ENCODE data around the gene DUS1L.
"Not testable (repeated sequence)": the region's sequence is repeated elsewhere in the genome, so short reads cannot be mapped to it uniquely, and the experiment has no call there.

DUS1L gene

DNA sequence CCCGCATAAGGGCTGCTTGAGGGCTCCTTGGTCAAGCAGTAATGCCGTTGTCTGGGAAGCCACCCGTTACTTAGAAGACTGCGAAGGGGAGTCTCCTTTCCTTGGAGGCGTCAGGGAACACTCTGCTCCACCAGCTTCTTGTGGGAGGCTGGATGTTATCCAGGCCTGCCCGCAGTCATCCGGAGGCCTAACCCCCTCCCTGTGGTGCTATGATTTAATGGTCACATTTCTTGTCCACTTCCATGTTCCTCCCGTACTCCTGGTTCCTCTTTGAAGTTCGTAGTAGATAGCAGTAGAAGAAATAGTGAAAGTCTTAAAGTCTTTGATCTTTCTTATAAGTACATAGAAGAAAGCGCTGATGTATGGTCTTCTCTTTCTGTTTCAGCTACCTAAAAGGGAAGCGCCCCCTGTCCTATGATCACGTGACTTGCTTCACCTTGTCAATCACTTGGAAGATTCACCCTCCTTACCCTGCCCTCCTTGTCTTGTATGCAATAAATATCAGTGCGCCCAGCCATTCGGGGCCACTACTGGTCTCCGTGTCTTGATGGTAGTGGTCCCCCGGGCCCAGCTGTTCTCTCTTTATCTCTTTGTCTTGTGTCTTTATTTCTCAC lies 26.7 kb downstream of the DUS1L start:
- DNase-seq = not testable (repeated sequence)

DNA sequence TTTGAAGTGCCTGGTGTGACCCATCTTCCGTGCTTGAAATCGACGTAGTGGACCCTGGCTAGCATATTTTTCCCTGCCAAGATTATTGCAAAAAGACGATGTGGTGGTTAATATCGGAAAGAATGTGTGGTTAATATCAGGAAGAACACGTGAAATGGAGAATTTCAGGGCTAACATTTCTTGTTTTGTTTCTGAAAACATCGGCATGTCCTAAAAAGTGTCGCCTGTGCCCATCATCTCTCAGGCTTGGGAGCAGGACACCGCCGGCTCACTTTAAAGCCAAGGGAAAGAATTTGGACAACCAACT lies 27.8 kb downstream of the DUS1L start:
- no peak for DNase-seq

DNA sequence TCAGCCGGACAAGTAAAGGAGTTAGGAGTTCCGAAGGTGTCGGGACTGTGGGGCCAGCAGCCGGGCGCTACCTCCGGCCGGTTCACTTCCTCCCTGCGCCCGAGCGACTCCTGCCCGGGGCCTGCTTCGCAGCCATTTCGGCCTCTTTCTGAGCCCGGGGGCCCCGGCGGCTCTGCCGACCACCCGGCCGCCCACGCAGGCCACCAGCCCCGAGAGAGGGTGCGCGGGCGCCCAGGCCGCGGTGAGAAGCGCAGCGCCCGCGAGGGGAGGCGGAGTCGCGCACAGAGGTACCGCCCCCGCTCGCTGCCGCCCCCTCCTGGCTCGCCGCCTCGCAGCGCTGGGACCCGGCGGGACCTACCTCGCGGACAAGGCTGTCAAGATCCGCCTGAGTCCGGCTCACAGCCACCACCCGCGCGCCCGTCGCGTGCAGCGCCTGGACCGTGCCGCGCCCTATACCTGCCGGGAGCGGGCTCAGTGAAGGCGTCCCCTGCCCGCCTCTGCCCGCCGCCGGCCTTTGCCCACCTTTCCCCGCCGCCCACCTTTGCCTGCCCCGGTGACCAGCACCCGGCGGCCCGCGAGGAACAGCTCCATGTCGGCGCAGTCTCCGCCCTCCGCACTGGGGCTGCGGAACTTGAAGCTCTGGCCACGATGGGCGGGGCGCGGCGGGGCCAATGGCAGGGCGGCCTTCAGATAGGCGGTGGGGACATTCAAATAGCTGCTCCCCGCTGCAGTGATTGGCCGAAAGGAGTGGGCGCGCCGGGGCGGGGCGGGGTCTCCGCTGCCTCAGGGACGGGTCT lies 28.3 kb downstream of the DUS1L start, which contains the start of gene DCXR:
Gene DCXR, minus strand, starts transcription at position 606 of the 797 bp plus-strand sequence. Its CDS starts 15 bp downstream, at position 591.
- peak; percentile 91 to 97 for DNase-seq

DNA sequence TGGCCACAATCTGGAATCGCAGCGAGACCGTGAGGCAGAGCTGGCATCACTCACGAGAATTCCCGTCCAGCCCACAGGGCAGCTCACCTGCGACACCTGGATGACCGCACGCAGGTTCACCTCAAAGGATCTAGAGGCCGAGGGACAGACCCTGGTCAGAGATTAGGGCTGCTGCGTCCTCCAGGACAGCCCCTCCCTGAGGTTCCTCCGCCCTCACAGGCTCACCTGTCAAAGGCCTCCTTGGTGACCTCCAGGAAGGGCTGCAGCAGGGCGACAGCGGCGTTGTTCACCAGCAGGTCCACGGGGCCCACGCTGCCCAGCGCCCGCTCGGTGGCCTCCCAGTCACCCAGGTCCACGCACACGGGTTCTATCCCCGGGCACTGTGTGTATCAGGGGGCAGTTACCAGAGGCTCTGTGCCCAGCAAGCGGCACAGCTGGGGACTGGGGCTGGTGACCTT lies 28.9 kb downstream of the DUS1L start:
- DNase-seq = no peak

DNA sequence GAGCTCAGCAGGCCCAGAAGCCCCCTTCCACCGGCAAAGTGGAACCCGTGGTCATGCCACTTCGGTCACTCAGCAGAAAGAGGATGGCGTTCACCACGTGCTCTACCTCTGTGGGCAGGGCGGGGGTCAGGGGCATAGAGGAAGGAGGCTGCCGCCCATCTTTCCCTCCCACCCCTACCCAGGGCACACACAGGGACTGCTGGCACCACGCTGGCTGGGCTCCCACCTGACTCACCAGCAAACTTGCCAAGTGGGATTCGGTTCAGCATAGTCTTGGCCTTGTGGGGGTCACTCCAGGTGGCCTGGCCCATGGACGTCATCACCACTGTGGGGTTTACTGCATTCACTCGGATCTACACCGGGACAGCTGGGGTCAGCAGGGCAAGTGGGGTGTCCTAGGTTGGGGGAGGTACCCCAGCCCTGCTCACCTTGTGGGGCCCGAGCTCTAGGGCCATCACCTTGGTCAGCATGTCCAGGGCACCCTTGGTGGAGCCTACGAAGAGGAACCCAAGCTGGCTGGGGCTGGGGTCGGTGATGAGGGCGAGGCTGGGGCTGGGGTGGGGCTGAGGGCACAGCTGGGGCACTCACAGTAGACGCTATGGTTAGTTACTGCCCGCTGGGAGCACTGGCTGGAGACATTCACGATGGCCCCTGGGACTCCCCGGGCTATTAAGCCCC lies 29.5 kb downstream of the DUS1L start:
- DNase-seq = no peak

DNA sequence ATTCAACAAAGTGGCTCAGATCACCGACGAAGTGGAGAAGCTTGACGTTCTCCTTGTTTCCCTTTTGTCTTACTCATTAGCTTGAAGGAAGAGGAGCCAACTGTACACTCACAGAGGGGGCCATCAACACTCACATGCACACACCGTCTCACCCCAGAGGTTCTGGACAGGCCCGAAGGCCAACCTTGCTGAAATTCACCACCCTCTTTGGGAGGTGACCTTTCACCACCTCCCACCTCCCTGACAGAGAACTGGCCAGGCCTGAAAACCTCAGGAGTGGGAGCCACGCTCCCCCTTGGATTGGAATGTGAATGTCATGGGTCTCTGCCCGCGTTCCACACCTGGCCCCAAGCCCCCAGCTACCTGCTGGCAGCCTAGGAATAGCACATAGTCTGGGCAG lies 30.1 kb downstream of the DUS1L start:
- no peak for DNase-seq

DNA sequence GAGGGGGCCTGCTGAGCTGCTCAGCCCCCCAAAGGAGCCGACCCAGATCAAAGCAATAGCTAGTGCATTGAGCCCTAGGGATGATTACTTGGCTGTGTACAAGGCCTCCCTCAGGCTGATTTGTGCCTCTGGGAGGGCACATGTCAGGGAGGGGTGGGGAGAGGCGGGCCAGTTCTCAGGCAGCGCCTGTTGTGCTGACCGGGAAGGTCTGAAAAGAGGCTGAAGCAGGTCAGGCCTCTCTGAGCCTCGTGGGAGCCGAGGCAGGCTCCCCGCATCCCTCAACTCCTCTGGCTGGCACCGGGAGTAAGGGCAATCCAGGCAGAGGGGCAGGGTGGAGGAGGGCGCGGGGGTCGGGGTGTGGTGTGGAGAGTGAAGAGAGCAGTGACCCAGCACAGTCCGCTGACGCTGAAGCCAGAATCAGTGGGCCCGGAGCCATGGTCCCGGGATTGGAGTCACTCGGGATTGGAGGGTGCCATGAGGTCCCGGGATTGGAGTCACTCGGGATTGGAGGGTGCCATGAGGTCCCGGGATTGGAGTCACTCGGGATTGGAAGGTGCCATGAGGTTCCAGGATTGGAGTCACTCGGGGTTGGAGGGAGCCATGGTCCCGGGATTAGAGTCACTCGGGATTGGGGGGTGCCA lies 31.1 kb downstream of the DUS1L start:
- DNase-seq = no peak

DNA sequence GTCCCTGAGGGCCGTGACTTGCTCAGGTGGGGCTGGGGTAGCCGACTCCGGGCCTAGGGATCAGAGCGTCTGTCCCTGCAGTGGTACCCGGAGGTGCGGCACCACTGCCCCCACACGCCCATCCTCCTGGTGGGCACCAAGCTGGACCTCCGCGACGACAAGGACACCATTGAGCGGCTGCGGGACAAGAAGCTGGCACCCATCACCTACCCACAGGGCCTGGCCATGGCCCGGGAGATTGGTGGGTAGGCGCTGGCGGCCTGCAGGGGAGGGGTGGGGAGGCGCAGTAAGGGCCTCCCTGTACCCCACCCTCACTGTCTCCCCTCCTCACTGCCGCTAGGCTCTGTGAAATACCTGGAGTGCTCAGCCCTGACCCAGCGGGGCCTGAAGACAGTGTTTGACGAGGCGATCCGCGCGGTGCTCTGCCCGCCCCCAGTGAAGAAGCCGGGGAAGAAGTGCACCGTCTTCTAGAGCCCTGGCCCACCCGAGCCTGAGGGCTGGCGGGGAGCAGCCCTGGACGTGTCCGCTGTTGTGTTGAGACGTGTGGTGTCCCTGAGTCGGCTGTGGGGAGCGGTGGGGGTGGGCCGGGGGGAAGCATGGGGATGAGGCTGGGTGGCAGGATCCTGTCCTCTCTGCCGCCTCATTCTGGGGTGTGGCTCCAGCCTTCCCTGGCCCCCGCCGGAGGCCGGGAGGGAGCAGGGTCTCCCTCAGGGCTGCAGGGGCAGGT lies 32.1 kb downstream of the DUS1L start:
- no peak for DNase-seq

DNA sequence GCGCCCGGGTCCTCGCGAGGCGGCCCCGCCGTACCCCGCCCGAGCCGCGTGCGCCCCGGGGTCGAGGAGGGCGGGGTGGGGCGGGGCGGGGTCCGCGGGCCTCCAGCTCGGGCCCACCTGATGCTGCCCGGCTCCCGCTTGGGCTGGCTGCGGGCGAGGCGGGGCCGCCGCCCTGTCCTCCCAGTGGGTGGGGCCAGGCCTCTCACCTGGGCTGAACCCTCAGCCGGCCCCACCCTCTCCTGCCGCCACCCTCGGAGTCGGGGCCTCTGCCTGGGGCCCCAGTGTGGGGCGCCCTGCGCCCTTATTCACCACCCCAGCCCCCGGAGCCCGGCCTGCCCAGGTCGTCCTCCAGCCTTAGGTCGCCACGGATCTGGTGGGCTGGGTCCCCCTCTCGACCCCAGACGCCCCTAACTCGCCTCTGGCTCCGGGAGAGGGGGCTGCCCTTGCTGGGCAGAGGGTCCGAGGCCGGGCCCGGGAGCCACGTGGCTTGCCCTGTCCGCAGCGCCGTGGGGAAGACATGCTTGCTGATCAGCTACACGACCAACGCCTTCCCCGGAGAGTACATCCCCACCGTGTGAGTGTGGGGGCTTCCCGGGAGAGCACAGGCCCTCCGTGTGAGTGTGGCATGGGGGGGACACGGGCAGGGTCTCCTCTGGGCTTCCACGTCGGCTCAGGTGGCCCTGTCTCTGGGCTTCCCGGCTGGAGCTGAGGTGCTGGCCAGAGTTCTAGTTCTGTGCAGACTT lies 33.5 kb downstream of the DUS1L start:
- no peak for DNase-seq

DNA sequence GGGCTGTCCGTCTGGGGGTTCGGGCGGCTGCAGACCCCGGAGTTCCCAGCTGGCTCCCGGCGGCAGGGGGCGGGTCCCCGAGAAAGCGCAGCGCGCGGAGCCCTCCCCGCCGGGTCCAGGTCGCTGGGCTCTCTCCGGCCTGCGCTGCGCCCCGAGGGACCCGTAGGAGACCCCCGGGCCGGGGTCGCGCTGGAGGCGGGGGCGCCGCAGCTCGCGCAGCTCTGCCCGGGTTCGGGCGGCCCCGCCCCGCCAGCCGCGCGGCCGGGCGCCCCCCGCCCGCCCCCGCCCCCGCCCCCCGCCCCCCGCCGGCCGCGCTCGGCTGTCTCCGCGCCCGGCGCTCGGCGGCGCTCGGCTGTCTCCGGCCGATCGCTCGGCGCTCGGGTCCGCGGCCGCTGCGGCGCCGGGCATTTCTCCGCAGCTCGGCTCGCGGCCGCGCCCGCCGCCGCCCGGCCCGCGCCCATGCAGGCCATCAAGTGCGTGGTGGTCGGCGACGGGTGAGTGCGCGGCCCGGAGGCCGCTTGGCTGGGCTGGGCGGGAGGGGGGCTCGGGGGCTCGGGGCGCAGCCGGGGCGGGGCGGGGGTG lies 34.2 kb downstream of the DUS1L start, which contains the start of gene RAC3:
Gene RAC3, plus strand, starts transcription at position 376 of the 582 bp plus-strand sequence. Its CDS starts 84 bp downstream, at position 460.
- DNase-seq = no peak

DNA sequence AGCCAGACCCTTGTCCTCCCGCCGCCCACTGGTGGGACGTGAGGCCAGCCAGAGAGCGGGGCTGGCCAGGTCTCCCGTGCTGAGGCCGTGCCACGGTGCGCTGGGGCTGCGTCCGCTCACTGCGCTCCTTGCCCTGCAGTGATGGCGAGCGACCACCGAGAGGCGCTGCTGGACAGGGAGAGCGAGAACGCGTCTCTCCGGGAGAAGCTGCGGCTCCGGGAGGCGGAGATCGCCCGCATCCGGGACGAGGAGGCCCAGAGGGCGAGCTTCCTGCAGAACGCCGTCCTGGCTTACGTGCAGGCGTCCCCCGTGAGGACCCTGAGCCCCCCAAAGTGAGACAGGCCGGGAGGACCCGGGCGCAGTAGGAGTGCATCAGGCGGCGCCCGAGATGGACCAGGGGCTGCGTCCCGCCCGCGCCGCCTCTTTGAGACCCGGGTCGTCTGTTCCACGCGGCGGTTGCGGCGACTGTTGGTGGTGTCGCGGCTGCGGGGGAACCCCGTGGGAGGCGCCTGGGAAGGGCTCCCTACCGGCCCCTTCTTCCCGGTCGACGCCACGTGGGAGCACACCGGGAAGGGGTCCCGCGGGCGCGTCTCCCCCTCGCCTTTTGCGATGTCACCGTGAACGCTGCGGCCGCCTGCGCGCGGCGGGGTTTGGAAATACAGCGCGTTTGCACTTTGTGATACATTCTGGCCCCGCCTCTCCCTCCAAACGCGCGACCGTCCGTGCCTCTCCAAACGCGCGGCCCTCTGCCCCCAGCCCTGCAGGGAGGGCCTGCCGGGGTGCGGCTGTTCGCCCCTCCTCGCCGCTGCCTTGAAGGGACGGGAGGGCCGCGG lies 34.9 kb downstream of the DUS1L start:
- peak; percentile 43 to 85 for DNase-seq

DNA sequence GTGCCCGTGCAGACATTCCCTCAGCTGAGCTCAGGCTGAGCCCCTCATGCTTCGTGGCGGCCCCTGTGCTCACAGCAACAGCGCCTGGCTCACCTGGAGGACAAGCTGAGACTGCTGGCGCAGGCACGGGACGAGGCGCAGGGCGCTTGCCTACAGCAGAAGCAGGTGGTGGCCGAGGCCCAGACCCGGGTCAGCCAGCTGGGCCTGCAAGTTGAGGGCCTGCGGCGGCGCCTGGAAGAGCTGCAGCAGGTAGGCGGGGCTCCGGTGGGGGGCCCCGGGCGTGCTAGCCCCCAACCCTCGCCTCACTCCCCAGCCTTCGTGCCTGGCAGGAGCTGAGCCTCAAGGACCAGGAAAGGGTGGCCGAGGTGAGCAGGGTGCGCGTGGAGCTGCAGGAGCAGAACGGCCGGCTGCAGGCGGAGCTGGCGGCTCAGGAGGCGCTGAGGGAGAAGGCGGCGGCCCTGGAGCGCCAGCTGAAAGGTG lies 35.6 kb downstream of the DUS1L start:
- no peak for DNase-seq

DNA sequence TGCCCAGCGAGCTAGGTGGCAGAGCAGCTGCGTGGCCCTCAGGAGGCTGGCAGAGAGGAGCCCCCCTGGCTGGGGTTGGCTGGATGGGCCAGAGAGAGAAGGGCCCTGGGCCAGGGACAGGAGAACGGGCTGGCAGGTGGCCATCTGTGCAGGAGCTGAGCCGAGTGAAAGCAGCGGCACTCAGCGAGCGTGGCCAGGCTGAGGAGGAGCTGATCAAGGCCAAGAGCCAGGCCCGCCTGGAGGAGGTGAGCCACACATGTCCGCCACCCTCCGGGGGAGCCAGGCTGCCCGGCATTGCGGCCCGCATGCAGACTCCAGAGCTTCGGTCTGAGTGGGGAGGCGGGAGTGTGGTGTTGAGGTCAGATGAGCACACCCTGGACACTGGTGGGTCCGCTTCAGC lies 36.2 kb downstream of the DUS1L start:
- no peak for DNase-seq

DNA sequence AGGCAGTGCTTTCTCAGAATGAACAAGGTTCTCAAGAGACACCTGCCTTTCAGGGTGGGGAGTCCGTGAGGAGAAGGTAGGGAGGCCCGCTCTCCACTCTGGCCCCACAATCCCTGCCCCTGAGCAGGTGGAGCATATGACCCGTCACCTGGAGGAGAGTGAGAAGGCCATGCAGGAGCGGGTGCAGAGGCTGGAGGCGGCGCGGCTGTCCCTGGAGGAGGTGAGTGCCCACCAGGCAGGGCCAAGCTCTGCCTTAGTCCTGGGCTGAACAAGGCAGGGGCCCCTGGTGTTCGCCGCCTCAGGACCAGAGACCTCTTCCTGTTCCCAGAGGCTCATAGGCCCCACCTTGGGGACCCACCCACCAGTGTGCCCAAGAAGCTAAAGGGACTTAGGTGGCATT lies 36.6 kb downstream of the DUS1L start:
- no peak for DNase-seq

DNA sequence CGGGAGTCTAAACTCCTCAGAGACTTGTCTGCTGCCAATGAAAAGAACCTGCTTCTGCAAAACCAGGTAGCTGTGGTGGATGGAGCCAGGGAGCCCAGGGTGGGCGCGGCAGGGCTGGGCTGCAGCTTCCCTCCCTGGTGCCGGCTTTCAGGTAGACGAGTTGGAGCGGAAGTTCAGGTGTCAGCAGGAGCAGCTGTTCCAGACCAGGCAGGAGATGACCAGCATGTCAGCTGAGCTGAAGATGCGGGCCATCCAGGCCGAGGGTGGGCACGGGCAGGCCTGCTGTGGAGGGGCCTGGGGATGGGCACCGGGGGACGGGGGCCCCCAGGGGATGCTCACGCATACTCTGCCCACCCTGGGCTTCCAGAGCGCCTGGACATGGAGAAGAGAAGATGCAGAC lies 37.4 kb downstream of the DUS1L start:
- DNase-seq = no peak

DNA sequence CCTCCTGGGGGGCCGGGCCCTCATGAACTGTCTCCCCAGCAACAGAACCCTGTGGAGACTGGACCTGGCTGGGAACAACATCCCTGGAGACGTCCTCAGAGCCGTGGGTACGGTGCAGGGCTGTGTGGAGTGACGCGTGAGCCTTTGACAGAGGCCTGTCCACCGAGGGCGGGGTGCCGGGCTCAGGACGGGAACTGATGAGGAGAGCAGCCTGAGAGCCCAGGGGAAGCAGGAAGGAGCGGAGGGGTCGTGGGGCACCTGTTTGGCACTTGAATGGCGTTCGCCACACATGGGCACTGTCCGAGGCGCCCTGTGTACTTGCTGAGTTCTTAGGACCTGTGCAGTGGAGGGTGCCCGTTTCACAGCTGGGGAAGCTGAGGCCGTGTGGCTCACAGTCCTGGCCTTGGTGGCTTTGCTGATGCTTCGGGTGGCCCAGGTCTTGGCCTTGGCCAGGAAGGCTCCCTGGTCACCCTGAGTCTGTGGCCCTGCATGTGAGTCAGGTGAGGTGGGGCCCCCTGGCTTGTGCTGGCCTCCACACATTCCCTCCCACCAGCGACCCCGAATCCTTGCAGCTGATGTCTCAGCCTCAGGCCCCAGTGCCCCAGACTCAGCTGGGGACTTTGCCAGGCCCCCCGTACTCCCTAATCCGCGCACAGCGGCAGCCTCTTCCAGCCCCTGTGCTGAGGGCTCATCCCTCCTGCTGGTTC lies 40.0 kb downstream of the DUS1L start:
- no peak for DNase-seq

DNA sequence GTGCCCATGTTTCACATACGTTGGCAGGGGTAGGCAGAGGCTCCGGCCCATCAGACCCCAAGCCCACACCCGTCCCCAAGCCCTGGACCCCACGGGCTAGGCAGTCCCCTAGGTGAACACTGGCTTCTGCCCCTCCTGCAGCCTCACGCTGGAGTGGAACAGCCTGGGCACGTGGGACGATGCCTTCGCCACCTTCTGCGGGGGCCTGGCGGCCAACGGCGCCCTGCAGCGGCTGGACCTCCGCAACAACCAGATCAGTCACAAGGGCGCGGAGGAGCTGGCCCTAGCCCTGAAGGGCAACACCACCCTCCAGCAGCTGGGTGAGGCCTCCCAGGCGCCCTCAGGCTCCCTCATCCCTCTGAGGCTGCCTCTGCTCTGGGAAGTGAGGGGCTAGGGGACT lies 40.7 kb downstream of the DUS1L start:
- DNase-seq = no peak

DNA sequence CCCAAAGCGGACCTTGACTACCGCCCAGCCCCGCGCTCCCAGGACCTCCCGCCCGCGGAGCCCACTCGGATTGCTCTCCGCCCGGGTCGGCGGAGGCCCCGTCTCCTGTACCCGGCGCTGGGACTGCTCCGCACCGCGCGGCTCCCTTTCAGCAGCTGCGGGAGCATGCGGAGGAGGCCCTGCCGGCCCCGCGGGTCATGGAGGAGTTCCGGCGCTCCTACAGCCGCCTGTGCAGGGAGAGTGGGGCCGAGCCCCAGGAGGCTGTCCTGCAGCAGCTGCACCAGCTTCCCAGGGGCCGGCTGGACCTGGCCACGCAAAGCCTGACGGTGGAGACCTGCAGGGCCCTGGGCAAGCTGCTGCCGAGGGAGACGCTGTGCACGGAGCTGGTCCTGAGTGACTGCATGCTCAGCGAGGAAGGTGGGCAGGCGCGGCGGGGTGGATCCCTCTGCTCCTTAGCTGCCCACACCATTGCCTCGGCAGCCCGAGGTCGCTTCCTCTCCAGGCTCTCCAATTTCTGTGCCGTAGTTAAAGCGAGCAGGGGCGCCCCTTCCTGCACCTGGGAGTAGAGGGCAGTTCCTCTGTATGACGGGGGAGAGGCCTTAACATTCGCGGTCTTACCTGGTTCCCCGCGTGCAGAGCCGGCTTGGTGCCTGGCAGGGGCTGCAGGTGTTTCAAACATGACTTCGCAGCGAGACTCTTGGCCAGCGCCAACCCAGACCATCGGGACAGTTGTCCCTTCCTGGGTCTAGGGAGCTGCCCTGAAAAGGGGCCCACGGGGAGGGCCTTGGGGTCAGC lies 42.0 kb downstream of the DUS1L start:
- no peak for DNase-seq

DNA sequence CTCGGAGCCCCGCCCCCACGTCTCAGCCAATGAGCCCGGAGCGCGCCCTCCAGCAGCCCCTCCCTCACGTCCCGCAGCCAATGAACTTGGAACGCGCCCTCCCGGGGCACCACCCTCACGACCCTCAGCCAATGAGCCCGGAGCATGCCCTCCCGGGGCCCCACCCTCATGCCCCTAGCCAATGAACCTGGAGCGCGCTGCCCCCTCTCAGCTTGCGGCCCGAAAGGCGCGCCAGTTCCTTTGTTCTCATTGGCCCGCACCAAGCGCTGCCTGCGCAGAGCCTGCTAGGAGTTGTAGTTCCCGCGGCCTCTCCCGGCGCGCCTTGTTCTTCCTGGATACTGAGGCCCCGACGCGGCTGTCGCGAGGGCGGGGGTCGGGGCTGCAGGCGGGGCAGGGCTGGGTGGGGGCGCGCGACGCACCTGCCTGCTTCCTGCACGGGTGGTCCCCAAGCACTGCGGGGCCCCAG lies 42.6 kb downstream of the DUS1L start, which contains the start of gene LRRC45:
Gene LRRC45, plus strand, starts transcription at position 325 of the 466 bp plus-strand sequence. CDS start 339 bp downstream, outside the sequence.
- peak; percentile 93 to 100 for DNase-seq
